Fibroblast of villous mesenchyme (primary cell): ENCODE data around the gene GNA12. TPM values are rescaled to one million over a fixed set of nuclear protein-coding genes. Genes with fewer than 3 reads are reported as not detected.
"Not testable (repeated sequence)": the region's sequence is repeated elsewhere in the genome, so short reads cannot be mapped to it uniquely, and the experiment has no call there.

Source experiments
- DNase-seq: peaks from one replicate; pipeline ENCODE4 v3.0.0-alpha.2; 2010; ENCODE audit warnings: low read depth
- H3K4me3 ChIP-seq: 2 replicates; pipeline ENCODE4 v1.5.1; 2011; ENCODE audit warnings: low read depth, mild to moderate bottlenecking, low read length
- CTCF ChIP-seq: IDR thresholded peaks from 2 replicates; pipeline ENCODE4 v1.5.1; 2012; ENCODE audit warnings: low read depth, mild to moderate bottlenecking, low read length; ENCODE audit not compliant: insufficient read depth
- total RNA-seq: library from RNA; depleted of rRNA; stranded (reverse); fragments of >200 nt; gene quantifications from 2 replicates; pipeline ENCODE4 v1.2.3, GENCODE V29; 2012

The GNA12 gene
- total RNA-seq, 1 donor = 46.2 TPM

GRCh38 chr7:2729031-2729892 is 114.8 kb downstream of the GNA12 start:
- H3K4me3 ChIP-seq = no peak overlapping the region
- TF ChIP-seq CTCF = no peak
- no peak for DNase-seq

GRCh38 chr7:2728316-2729030 is 115.6 kb downstream of the GNA12 start:
- no peak for TF ChIP-seq CTCF
- no peak overlapping the region for H3K4me3 ChIP-seq
- DNase-seq = no peak

GRCh38 chr7:2727206-2727605 is 116.9 kb downstream of the GNA12 start:
- not testable (repeated sequence) for H3K4me3 ChIP-seq, DNase-seq

- TF ChIP-seq CTCF = no peak
- no peak overlapping the region for H3K4me3 ChIP-seq
- DNase-seq = no peak
Measured at GRCh38 chr7:2726316-2727018, 117.6 kb downstream of the GNA12 start.

GRCh38 chr7:2725178-2726105 is 118.7 kb downstream of the GNA12 start:
- no peak overlapping the region for H3K4me3 ChIP-seq
- TF ChIP-seq CTCF = no peak
- DNase-seq = no peak

GRCh38 chr7:2724453-2725177 is 119.5 kb downstream of the GNA12 start:
- TF ChIP-seq CTCF = no peak
- no peak overlapping the region for H3K4me3 ChIP-seq
- DNase-seq = no peak

- not testable (repeated sequence) for DNase-seq, H3K4me3 ChIP-seq
Measured at GRCh38 chr7:2724036-2724435, 120.1 kb downstream of the GNA12 start.
